Right cardiac atrium (tissue), 5 donors: ENCODE measurements around the gene DDX6. TPM values are rescaled to one million over a fixed set of nuclear protein-coding genes. Genes with fewer than 3 reads are reported as not detected.
A peak's percentile ranks its signal among the peaks of the same experiment; 100 is the strongest.
"Not testable (repeated sequence)": the region's sequence is repeated elsewhere in the genome, so short reads cannot be mapped to it uniquely, and the experiment has no call there.

Experiments used
- ATAC-seq, 2 donors: fragments of 200-7000 bp; cut with Tn5 transposase; one replicate each; pipeline versions ENCODE4 v1.8.0 to v1.9.1; 2020; ENCODE audit warnings: moderate library complexity in 2 of 2, mild to moderate bottlenecking in 1 of 2
- DNase-seq, 3 donors: peaks; one replicate each; pipeline ENCODE4 v3.0.0-alpha.2; 2020
- H3K27ac ChIP-seq: one replicate; pipeline ENCODE4 v1.5.1; 2013; ENCODE audit warnings: mild to moderate bottlenecking, low read length, control low read depth, moderate library complexity
- H3K27me3 ChIP-seq: one replicate; pipeline ENCODE4 v1.6.1; 2013; ENCODE audit not compliant: control insufficient read depth, insufficient read depth
- H3K4me1 ChIP-seq: one replicate; pipeline ENCODE4 v1.6.1; 2013; ENCODE audit warnings: low read length; ENCODE audit not compliant: control insufficient read depth, insufficient read depth
- H3K4me3 ChIP-seq: one replicate; pipeline ENCODE4 v1.5.1; 2013; ENCODE audit warnings: low read length, control low read depth
- H3K9me3 ChIP-seq: one replicate; pipeline ENCODE4 v1.6.1; 2013; ENCODE audit warnings: low read length; ENCODE audit not compliant: control insufficient read depth
- WGBS: extraction: QIAGEN DNeasy Blood & Tissue Kit; methylation state at CpG from one replicate; pipeline ENCODE4 v1.1.7; 2013; 5-methylcytosine and 5-hydroxymethylcytosine counted together
- intact Hi-C, 4 donors: fragments of 100-400 bp; cut with DNase I; formaldehyde crosslinking; loops; one replicate each; pipeline versions ENCODE4 v1.11.0 to v1.14.0; 2022 to 2023
- polyA plus RNA-seq: library from polyadenylated mRNA; stranded (reverse); fragments of 200-250 nt; gene quantifications from one replicate; pipeline ENCODE4 v1.2.3, GENCODE V29; 2013
- total RNA-seq, 4 donors: library from RNA; stranded (reverse); fragmentation: NEBNext Ultra II Directional; extraction: Animal tissue kit (Norgen Biotek cat#: 25700); gene quantifications; one replicate each; pipeline ENCODE4 v1.2.1, GENCODE V29; 2021
- donor health status: healthy with polysubstance abuse.
- donor health status: DM: no; HTN: yes; CAD: no.
- donor health status: DM: no; HTN: no; CAD: no.
- donor health status: DM: no; HTN: yes; CAD: no; lungs with severe emphysema.
- donor health status: DM: yes; HTN: yes; CAD: no.

Gene DDX6
- total and polyA plus RNA-seq, 5 donors = 38.0 to 149 (median 134) TPM

- ATAC-seq, intact Hi-C loops, DNase-seq, H3K9me3 ChIP-seq, H3K4me3 ChIP-seq, H3K27me3 ChIP-seq, H3K27ac ChIP-seq, H3K4me1 ChIP-seq: not testable (repeated sequence)
- 79% methylated on average over 3 of the region's 4 CpGs for WGBS
These were observed 73.2 kb downstream of the DDX6 start for GRCh38 chr11:118717733-118718132.

DNA sequence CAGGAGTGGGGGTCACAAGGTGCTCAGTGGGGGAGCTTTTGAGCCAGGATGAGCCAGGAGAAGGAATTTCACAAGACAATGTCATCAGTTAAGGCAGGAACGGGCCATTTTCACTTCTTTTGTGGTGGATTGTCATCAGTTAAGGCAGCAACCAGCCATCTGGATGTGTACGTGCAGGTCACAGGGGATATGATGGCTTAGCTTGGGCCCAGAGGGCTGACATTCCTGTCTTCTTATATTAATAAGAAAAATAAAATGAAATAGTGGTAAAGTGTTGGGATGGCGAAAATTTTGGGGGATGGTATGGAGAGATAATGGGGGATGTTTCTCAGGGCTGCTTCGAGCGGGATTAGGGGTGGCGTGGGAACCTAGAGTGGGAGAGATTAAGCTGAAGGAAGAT, 73.7 kb downstream of the DDX6 start:
- H3K4me1 ChIP-seq, ATAC-seq, H3K4me3 ChIP-seq, H3K9me3 ChIP-seq, H3K27ac ChIP-seq, H3K27me3 ChIP-seq, DNase-seq, intact Hi-C loops: not testable (repeated sequence)
- WGBS = 94% methylated on average over 6 of the region's 6 CpGs

GRCh38 chr11:118715837-118716260, 75.1 kb downstream of the DDX6 start:
- intact Hi-C loops = no loop called here
- no peaks in the 10 kb centered on the region for H3K9me3 ChIP-seq
- H3K27me3 ChIP-seq = no peaks in the 10 kb centered on the region
- no peak overlapping the region for H3K4me3 ChIP-seq
- DNase-seq (no peak), ATAC-seq (peak in 1 of 2 donors; percentile 16)
- 45% methylated on average over 4 of the region's 4 CpGs for WGBS
- H3K4me1 ChIP-seq = no peaks in the 10 kb centered on the region
- H3K27ac ChIP-seq = no peak overlapping the region

DNA sequence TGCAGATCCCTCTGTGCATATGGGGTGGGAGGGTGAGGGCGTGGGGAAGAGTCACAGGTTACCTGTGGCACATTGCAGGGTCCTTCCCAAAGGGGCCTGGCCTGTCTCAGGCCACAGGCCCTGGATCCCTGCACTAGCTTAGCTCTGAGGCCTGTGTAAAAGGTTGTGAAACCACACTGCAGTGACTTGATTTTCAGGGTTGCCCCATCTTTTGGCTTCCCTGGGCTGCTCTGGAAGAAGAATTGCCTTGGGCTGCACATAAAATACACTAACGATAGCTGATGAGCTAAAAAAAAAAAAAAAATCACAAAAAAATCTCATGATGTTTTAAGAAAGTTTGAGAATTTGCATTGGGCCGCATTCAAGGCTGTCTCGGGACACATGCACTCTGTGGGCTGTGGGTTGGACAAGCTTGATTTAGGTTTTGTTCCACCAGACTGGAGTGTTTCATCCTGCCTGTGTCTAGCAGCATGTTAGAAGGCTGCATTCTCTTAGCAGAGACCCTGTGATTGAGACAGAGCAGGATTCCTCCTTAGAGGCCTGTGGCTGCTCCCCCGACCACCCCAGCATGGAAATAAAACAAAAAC, 75.6 kb downstream of the DDX6 start:
- WGBS = 63% methylated on average over 5 of the region's 5 CpGs
- no peaks in the 10 kb centered on the region for H3K27me3 ChIP-seq
- ATAC-seq (peak; percentile 46 to 60), DNase-seq (no peak)
- H3K4me1 ChIP-seq = no peaks in the 10 kb centered on the region
- H3K4me3 ChIP-seq = no peak overlapping the region
- peak overlapping the region; percentile 11 for H3K27ac ChIP-seq
- no peaks in the 10 kb centered on the region for H3K9me3 ChIP-seq
- intact Hi-C loops = no loop called here

GRCh38 chr11:118714816-118715215, 76.1 kb downstream of the DDX6 start:
- ATAC-seq (no peak), DNase-seq (no peak)
- Histone ChIP-seq H3K27me3 (no peaks in the 10 kb centered on the region), H3K9me3 (no peaks in the 10 kb centered on the region), H3K4me1 (no peaks in the 10 kb centered on the region), H3K4me3 (no peak overlapping the region), H3K27ac (no peak overlapping the region)
- intact Hi-C loops = no loop called here

GRCh38 chr11:118714416-118714815, 76.5 kb downstream of the DDX6 start:
- H3K4me3 ChIP-seq, H3K27me3 ChIP-seq, DNase-seq, ATAC-seq, intact Hi-C loops, H3K4me1 ChIP-seq, H3K27ac ChIP-seq, H3K9me3 ChIP-seq: not testable (repeated sequence)
- 95% methylated on average over 5 of the region's 5 CpGs for whole genome bisulfite sequencing

GRCh38 chr11:118708296-118708695, 82.7 kb downstream of the DDX6 start:
- ATAC-seq (no peak), DNase-seq (no peak)
- H3K4me1 ChIP-seq = no peaks in the 10 kb centered on the region
- no peak overlapping the region for H3K4me3 ChIP-seq
- H3K27ac ChIP-seq = no peak overlapping the region
- intact Hi-C loops = no loop called here
- whole genome bisulfite sequencing = 81% methylated on average over 6 of the region's 6 CpGs
- H3K9me3 ChIP-seq = no peaks in the 10 kb centered on the region
- no peaks in the 10 kb centered on the region for H3K27me3 ChIP-seq

DNA sequence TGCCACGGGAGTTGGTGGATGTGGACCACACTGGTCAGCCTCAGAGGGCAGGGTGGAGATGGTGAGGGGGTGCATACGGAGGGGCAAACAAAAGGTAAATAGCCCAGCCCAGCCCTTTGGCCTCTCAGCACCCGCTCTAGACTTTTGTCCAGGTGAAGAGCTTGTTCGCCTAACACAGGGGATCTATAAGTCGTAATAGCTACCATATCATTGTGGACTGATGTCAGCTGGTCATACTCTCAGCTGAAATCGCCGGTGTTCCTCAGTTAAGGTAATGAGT, 84.5 kb downstream of the DDX6 start:
- Histone ChIP-seq H3K27me3 (no peaks in the 10 kb centered on the region), H3K4me3 (no peak overlapping the region), H3K9me3 (no peaks in the 10 kb centered on the region), H3K4me1 (no peaks in the 10 kb centered on the region), H3K27ac (no peak overlapping the region)
- DNase-seq (no peak), ATAC-seq (no peak)
- WGBS = 90% methylated on average over 7 of the region's 7 CpGs
- intact Hi-C loops = no loop called here

GRCh38 chr11:118705791-118706545, 85.0 kb downstream of the DDX6 start:
- no peaks in the 10 kb centered on the region for H3K4me1 ChIP-seq
- H3K27ac ChIP-seq = no peak overlapping the region
- ATAC-seq (no peak), DNase-seq (no peak)
- no peak overlapping the region for H3K4me3 ChIP-seq
- WGBS = 58% methylated on average over 12 of the region's 12 CpGs
- H3K27me3 ChIP-seq = no peaks in the 10 kb centered on the region
- intact Hi-C loops = no loop called here
- no peaks in the 10 kb centered on the region for H3K9me3 ChIP-seq

DNA sequence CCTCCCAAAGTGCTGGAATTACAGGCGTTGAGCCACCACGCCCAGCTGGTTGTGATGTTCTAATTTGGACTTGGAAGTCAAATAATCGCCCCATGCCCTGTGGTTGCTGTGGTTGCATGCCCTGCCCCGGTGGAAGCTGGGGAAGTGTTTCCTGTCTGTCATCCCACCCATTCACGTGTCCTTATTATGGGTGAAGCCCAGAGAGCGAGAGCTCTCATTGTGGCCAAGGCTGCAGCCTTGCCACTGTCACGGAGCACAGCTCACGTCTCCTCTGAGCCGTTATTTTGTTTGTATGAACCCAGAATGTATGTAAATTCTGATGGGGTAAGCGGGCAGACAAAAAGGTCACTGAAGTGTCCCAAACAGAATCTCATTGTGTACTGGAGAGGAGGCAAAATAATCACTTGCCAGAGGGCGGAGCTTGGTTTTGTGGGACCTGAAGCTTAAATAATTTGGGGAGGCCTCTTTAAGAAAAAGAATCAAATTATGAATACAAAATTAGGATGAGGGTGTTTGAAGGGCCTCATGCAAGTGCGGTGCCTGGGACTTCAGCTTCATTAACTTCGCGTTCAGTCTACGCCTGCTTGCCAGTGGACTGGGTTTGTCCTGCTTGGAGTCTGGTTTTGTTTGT, 85.7 kb downstream of the DDX6 start:
- H3K27me3 ChIP-seq = no peaks in the 10 kb centered on the region
- DNase-seq = peak; percentile 29 to 70 (median 67)
- WGBS = 64% methylated on average over 15 of the region's 15 CpGs
- no peak overlapping the region for H3K27ac ChIP-seq
- no peak overlapping the region for H3K4me3 ChIP-seq
- intact Hi-C loops = no loop called here
- H3K9me3 ChIP-seq = no peaks in the 10 kb centered on the region
- peak; percentile 36 to 61 for ATAC-seq
- H3K4me1 ChIP-seq = no peaks in the 10 kb centered on the region

GRCh38 chr11:118703563-118704106, 87.3 kb downstream of the DDX6 start:
- ATAC-seq = peak; percentile 21 to 40
- no peak overlapping the region for H3K27ac ChIP-seq
- WGBS = 91% methylated on average over 5 of the region's 5 CpGs
- H3K9me3 ChIP-seq = no peaks in the 10 kb centered on the region
- intact Hi-C loops = no loop called here
- H3K27me3 ChIP-seq = no peaks in the 10 kb centered on the region
- H3K4me3 ChIP-seq = no peak overlapping the region
- H3K4me1 ChIP-seq = no peaks in the 10 kb centered on the region
- DNase-seq = peak in 2 of 3 donors; percentile 33 to 67
